ENCODE measurements around the gene SGPP1. TPM values are rescaled to one million over a fixed set of nuclear protein-coding genes. Genes with fewer than 3 reads are reported as not detected.

Gene SGPP1
- polyA plus RNA-seq, 3 donors: 3.3 to 13.3 (median 7.6) TPM

DNA sequence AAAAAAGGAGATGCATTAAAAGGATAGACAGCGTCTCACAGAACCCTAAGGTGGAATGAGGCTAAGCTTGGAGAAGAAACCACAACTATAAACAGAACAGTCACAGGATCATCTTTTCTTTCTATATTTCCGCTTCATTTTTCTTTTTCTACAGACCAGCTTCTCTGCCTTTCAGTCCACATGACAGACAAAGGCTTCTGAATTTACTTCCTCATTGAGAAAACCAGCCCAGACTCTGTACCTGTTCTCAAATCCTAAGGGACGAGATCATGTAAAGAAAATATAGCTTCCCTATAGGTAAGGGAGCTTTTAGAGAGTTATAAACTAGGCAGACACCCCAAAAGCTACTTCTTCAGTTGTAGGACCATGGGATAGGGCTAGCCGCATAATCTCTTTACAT is 17.4 kb downstream of the SGPP1 start:
- Histone ChIP-seq H3K4me2 (replicated peaks; ENCODE audit: extremely low read depth, low read length, poor library complexity, severe bottlenecking) (no peak overlapping the region), H3K79me2 (ENCODE audit: insufficient read depth, low read length) (no peaks in the 10 kb centered on the region), H3K9ac (ENCODE audit: insufficient read depth, low read length, poor library complexity, severe bottlenecking) (no peak overlapping the region), H3K4me3 (replicated peaks in 1 of 3; ENCODE audit: low read depth in 2 of 3, low read length in 3 of 3) (no peak overlapping the region), H3K9me3 (replicated peaks in 1 of 2; ENCODE audit: control insufficient read depth in 1 of 2, insufficient read depth in 1 of 2, low read length in 2 of 2) (peaks cover 0 to 8% of the 10 kb centered on the region in 2 donors), H4K20me1 (ENCODE audit: insufficient read depth, low read length) (peaks cover 5% of the 10 kb centered on the region), H2AFZ (ENCODE audit: insufficient read depth, low read depth, low read length, poor library complexity, severe bottlenecking) (no peak overlapping the region), H3K36me3 (replicated peaks in 1 of 2; ENCODE audit: control insufficient read depth in 1 of 2, insufficient read depth in 2 of 2, low read length in 2 of 2) (no peaks in the 10 kb centered on the region), H3K27ac (ENCODE audit: low read depth in 1 of 2, low read length in 2 of 2) (no peak overlapping the region), H3K4me1 (ENCODE audit: control insufficient read depth in 1 of 2, insufficient read depth in 2 of 2, low read length in 2 of 2) (no peaks in the 10 kb centered on the region), H3K27me3 (ENCODE audit: control insufficient read depth in 2 of 2, insufficient read depth in 2 of 2, low read length in 2 of 2) (no peaks in the 10 kb centered on the region)
- no peak overlapping the region for H3K4me3 Mint-ChIP-seq
- no peak overlapping the region for H3K27ac Mint-ChIP-seq
- peaks cover 2 to 6% (median 5%) of the 10 kb centered on the region in 7 donors for H3K9me3 Mint-ChIP-seq
- H3K36me3 Mint-ChIP-seq: peaks cover 0 to 2% of the 10 kb centered on the region in 2 donors
- peaks cover 5% of the 10 kb centered on the region for H3K4me1 Mint-ChIP-seq
- 83% methylated on average over 1 of the region's 4 CpGs for WGBS (ENCODE audit: insufficient coverage)
- TF ChIP-seq, protein P1, sequence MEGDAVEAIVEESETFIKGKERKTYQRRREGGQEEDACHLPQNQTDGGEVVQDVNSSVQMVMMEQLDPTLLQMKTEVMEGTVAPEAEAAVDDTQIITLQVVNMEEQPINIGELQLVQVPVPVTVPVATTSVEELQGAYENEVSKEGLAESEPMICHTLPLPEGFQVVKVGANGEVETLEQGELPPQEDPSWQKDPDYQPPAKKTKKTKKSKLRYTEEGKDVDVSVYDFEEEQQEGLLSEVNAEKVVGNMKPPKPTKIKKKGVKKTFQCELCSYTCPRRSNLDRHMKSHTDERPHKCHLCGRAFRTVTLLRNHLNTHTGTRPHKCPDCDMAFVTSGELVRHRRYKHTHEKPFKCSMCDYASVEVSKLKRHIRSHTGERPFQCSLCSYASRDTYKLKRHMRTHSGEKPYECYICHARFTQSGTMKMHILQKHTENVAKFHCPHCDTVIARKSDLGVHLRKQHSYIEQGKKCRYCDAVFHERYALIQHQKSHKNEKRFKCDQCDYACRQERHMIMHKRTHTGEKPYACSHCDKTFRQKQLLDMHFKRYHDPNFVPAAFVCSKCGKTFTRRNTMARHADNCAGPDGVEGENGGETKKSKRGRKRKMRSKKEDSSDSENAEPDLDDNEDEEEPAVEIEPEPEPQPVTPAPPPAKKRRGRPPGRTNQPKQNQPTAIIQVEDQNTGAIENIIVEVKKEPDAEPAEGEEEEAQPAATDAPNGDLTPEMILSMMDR (IDR thresholded peaks at IDR 0.05): no peak
- intact Hi-C loops (cut with micrococcal nuclease): no loop called here
- H3K27me3 Mint-ChIP-seq (ENCODE audit: low read depth in 3 of 3): no peaks in the 10 kb centered on the region
- DNase-seq: no peak

DNA sequence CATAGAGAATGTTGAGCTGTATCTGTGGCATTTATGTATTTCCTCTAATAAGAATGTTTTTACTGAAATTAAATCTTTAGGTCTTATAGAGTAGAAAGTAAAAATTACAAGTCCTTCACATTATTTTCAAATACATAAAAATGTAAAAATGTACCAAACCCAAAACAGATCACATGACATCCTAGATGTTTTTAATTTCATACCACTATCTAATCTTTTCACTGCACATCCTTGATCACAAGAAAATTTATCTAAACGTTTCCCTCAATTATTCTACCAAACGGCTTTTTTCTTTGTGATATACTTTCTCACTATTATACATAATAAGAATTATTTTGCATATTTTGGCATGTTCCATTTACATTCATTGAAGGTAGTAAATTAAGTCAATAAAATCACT is 18.3 kb downstream of the SGPP1 start:
- Mint-ChIP-seq H3K4me1 (peaks cover 10% of the 10 kb centered on the region), H3K36me3 (peaks cover 0 to 2% of the 10 kb centered on the region in 2 donors), H3K9me3 (peaks cover 0 to 6% (median 3%) of the 10 kb centered on the region in 7 donors), H3K4me3 (no peak overlapping the region), H3K27me3 (ENCODE audit: low read depth in 3 of 3) (no peaks in the 10 kb centered on the region), H3K27ac (no peak overlapping the region)
- Histone ChIP-seq H3K79me2 (ENCODE audit: insufficient read depth, low read length) (no peaks in the 10 kb centered on the region), H3K4me1 (ENCODE audit: control insufficient read depth in 1 of 2, insufficient read depth in 2 of 2, low read length in 2 of 2) (no peaks in the 10 kb centered on the region), H3K4me2 (replicated peaks; ENCODE audit: extremely low read depth, low read length, poor library complexity, severe bottlenecking) (no peak overlapping the region), H3K9me3 (replicated peaks in 1 of 2; ENCODE audit: control insufficient read depth in 1 of 2, insufficient read depth in 1 of 2, low read length in 2 of 2) (peaks cover 0 to 3% of the 10 kb centered on the region in 2 donors), H3K27me3 (ENCODE audit: control insufficient read depth in 2 of 2, insufficient read depth in 2 of 2, low read length in 2 of 2) (no peaks in the 10 kb centered on the region), H3K27ac (ENCODE audit: low read depth in 1 of 2, low read length in 2 of 2) (no peak overlapping the region), H3K4me3 (replicated peaks in 1 of 3; ENCODE audit: low read depth in 2 of 3, low read length in 3 of 3) (no peak overlapping the region), H4K20me1 (ENCODE audit: insufficient read depth, low read length) (peaks cover 5% of the 10 kb centered on the region), H2AFZ (ENCODE audit: insufficient read depth, low read depth, low read length, poor library complexity, severe bottlenecking) (no peak overlapping the region), H3K36me3 (replicated peaks in 1 of 2; ENCODE audit: control insufficient read depth in 1 of 2, insufficient read depth in 2 of 2, low read length in 2 of 2) (no peaks in the 10 kb centered on the region), H3K9ac (ENCODE audit: insufficient read depth, low read length, poor library complexity, severe bottlenecking) (no peak overlapping the region)
- intact Hi-C loops (cut with micrococcal nuclease): no loop called here
- no peak for DNase-seq
- TF ChIP-seq, protein P1 (IDR thresholded peaks at IDR 0.05): no peak
- WGBS (ENCODE audit: insufficient coverage): no CpG with 5 or more reads among the region's 2 CpGs

Measured in CD14-positive monocyte (primary cell).